ENCODE results near the gene RAB11FIP4. TPM values are rescaled to one million over a fixed set of nuclear protein-coding genes. Genes with fewer than 3 reads are reported as not detected.

RAB11FIP4 gene
- total and polyA plus RNA-seq, 7 donors, result 0.66 to 32.5 (median 1.8) TPM

GRCh38 chr17:31536451-31536850 is 145.0 kb downstream of the RAB11FIP4 start:
- no peak for DNase-seq
- Histone ChIP-seq H3K9me3 (no peaks in the 10 kb centered on the region), H3K27ac (no peak overlapping the region), H3K4me3 (no peak overlapping the region), H3K4me1 (peaks cover 0 to 20% (median 19%) of the 10 kb centered on the region in 4 donors), H3K36me3 (no peaks in the 10 kb centered on the region), H3K27me3 (no peaks in the 10 kb centered on the region)
- intact Hi-C loops (cut with DNase I), result no loop called here
- 90 to 97% methylated on average over 5 of the region's 5 CpGs for WGBS, 2 donors
- no peak for TF ChIP-seq EP300 (IDR thresholded peaks at IDR 0.05)
- TF ChIP-seq POLR2A (IDR thresholded peaks at IDR 0.05), result no peak
- TF ChIP-seq CTCF (IDR thresholded peaks at IDR 0.05), result no peak
- no peak for TF ChIP-seq POLR2AphosphoS5 (IDR thresholded peaks at IDR 0.05)

- Histone ChIP-seq H3K4me3 (no peak overlapping the region), H3K9me3 (no peaks in the 10 kb centered on the region), H3K27ac (peak overlapping the region in 1 of 4 donors; percentile 31), H3K27me3 (no peaks in the 10 kb centered on the region), H3K4me1 (peaks cover 0 to 20% (median 19%) of the 10 kb centered on the region in 4 donors), H3K36me3 (no peaks in the 10 kb centered on the region)
- TF ChIP-seq POLR2AphosphoS5 (IDR thresholded peaks at IDR 0.05) (no peak), EP300 (IDR thresholded peaks at IDR 0.05) (no peak), CTCF (IDR thresholded peaks at IDR 0.05) (no peak), POLR2A (IDR thresholded peaks at IDR 0.05) (no peak)
- intact Hi-C loops (cut with DNase I), result no loop called here
- no peak for DNase-seq
- WGBS, 2 donors, result 65 to 69% methylated on average over 9 of the region's 9 CpGs
Observed at GRCh38 chr17:31537565-31538011, 146.1 kb downstream of the RAB11FIP4 start.

DNA sequence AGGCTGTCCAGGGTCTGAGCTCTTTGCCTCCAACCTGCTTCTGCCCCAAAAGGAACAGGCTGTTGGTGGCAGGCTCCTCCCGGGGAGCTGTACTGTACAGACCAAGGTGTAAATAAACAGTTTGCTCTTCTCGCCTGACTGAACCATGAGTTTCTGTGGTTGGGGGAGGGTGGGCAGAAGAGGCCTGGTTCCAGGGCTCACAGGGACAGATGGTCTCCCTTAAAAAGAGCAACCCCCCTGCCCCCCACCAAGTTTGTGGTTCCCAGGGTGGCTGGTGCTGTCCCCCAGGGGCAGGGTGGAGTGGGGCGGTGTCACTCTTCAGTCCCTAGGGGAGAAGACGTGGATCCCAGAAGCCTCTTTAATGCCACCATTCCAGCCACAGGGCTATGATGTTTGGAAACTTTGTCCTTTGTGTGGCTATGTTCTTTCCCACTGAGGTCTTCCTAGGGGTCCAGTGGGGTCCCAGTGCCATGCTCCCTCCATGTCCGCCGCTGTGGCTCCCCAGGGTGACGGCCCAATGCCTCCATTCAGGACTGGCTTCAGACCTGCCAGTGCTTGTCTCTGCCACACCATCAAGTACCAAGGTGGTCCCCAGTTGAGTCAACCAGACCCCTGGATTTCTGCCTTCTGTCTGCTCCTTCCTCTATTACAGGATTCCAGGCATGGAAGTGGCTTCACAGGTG is 146.7 kb downstream of the RAB11FIP4 start:
- Histone ChIP-seq H3K9me3 (no peaks in the 10 kb centered on the region), H3K4me1 (peaks cover 0 to 18% (median 18%) of the 10 kb centered on the region in 4 donors), H3K27me3 (no peaks in the 10 kb centered on the region), H3K27ac (peak overlapping the region in 1 of 4 donors; percentile 31), H3K36me3 (no peaks in the 10 kb centered on the region), H3K4me3 (no peak overlapping the region)
- 73 to 83% methylated on average over 7 of the region's 7 CpGs for WGBS, 2 donors
- intact Hi-C loops (cut with DNase I), result no loop called here
- no peak for TF ChIP-seq POLR2A (IDR thresholded peaks at IDR 0.05)
- TF ChIP-seq EP300 (IDR thresholded peaks at IDR 0.05), result no peak
- TF ChIP-seq POLR2AphosphoS5 (IDR thresholded peaks at IDR 0.05), result no peak
- no peak for TF ChIP-seq CTCF (IDR thresholded peaks at IDR 0.05)
- no peak for DNase-seq

- H3K9me3 ChIP-seq, result no peaks in the 10 kb centered on the region
- TF ChIP-seq CTCF (IDR thresholded peaks at IDR 0.05) (no peak), EP300 (IDR thresholded peaks at IDR 0.05) (no peak), POLR2A (IDR thresholded peaks at IDR 0.05) (no peak), POLR2AphosphoS5 (IDR thresholded peaks at IDR 0.05) (no peak)
- H3K4me1 ChIP-seq, result peaks cover 0 to 12% (median 11%) of the 10 kb centered on the region in 4 donors
- H3K36me3 ChIP-seq, result no peaks in the 10 kb centered on the region
- intact Hi-C loops (cut with DNase I), result no loop called here
- no peak for DNase-seq
- no peak overlapping the region for H3K4me3 ChIP-seq
- H3K27me3 ChIP-seq, result no peaks in the 10 kb centered on the region
- WGBS, 2 donors, result 94 to 96% methylated on average over 9 of the region's 9 CpGs
- no peak overlapping the region for H3K27ac ChIP-seq
Observed at GRCh38 chr17:31540602-31541307, 149.3 kb downstream of the RAB11FIP4 start.
